Fibroblast of skin of scalp (primary cell): ENCODE data around the gene MELTF.

Experiments used
- DNase-seq: peaks from one replicate; pipeline ENCODE4 v3.0.0-alpha.2; 2013

Gene MELTF

DNA sequence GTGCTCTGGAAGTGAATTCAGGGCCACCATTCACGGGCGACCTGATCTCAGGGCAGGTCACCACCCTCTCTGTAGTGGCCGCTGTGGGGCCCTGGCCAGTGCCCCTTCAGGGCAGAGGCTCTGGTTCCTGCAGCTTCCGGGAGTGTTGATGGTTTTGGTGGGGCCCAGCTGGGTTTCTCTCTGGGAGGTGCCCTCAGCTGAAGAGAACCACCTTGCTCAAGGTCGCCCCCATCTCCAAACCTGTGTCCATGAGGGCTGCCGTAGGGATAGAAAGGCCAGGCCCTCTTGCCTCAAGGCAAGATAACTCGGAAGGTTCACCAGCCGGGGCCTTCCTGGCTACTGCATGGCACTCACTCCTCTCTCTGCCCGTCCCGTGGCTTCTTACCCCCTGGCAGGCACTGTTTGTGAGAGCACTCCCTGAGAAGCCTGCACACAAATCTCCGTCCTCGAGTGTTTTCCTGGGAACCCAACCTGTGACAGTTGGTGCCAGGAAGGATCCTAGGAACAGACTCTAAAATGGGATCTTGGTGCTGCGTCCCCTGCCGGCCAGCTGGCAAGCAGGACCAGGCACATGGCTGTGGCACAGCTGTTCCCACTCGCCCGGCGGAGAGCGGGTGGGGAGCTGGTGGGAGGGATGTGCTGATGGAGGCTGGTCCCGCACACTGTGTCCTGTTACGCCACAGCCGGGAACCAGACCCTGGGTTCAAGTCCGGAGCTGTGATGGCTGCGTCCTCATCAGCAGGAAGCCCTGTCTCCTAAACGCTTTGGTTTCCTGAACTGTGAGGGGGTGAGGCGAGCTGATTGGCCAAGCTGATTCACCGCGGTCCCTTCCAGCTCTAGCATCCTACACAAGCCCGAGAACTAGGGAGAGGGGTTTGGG lies 37.8 kb downstream of the MELTF start:
- DNase-seq: no peak

DNA sequence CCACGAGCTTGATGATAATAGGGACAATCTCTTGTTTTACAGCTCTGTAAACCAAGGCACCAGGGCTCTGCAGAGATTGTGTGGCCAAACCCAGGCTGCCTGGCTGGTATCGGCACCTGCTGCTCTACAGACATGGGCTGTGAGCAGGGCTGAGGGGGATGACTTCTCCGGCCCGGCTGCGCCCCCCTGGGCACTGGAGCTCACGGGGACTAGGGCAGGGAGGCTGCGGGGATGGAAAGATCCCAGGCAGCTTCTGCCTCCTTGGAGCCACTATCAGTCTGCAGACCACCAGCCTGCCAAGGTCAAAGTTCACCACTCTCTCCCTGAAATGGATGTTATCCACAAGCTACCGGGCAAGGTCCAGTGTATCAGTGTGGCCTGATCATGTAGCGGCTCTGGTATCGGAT lies 39.0 kb downstream of the MELTF start:
- DNase-seq: no peak

DNA sequence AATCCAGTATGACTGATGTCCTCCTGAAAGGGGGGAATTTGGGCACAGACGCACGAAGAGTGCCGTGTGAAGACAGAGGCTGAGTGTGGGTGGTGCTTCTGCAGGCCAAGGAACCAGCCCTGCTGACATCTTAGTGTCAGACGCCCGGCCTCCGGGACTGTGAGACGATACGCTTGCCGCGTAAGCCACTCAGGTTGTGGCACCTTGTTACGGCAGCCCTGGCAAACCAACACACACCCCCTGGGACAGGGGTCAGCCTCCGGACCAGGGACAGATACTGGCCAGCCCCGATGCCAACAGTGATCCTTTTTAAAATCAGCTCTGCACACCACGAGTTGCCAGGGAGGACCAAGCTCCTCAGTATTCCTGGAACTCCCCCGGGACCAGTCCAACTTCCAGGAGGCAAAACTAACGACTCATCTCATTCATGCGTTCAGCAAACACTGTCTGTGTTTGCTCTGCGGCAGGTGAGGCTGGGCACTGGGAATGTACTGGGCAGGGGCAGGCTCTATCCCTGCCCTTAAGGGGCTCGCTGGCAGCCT lies 39.8 kb downstream of the MELTF start:
- DNase-seq: peak; percentile 27

DNA sequence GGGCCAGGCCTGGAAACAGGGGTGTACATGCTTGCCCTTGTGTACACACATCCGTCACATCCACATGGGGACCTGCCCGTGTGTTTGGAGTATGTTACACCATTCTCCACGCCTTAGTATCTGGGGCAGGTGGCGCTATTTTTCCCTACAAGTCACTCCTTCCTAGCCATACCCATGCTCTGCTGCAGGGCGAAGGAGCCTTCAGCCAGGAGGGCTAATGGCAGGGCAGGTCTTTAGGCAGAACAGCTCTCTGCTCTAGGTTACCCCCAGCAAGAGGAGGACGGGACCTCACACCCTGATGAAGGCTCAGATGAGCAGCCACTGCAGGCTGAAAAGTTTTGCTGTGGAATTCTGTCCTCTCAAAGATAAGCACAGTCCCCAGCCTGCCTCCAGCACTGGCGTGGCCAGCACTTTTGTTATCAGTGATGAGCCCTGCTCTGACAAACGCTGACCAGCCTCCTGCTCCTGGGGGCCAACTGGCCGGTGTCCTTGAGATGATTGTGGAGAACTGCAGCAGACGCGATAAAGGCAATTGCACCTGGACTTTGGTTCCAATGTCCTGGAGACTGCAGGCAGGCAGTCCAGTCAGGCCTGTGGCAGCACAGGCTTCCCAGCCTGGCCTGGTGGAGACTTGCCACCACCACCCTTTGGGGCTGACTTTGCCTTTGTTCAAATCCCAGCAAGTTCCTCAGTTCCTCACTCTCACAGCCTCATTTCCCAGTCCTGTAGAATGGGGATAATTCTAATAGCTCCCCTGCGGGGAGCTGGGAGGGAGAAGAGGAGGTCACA lies 41.2 kb downstream of the MELTF start:
- no peak for DNase-seq

DNA sequence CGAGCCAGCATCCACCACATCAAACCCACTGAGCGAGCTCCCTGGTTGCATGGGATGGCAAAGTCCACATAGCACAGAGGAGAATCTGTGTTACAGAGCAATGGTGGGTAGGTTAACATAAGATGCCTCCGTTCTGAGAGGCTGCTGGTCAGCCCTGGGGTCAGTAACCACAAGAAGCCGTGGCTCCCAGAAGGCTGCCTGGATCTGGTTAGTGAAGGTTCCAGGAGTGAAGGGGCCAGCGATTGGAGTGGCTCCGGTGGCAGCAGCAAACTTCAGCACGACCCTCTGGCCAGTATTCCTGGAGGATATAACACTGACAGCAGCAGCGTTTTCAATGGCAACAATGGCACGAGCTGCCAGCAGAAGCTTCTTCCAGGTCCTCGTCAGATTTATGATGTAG lies 42.6 kb downstream of the MELTF start:
- DNase-seq: no peak

DNA sequence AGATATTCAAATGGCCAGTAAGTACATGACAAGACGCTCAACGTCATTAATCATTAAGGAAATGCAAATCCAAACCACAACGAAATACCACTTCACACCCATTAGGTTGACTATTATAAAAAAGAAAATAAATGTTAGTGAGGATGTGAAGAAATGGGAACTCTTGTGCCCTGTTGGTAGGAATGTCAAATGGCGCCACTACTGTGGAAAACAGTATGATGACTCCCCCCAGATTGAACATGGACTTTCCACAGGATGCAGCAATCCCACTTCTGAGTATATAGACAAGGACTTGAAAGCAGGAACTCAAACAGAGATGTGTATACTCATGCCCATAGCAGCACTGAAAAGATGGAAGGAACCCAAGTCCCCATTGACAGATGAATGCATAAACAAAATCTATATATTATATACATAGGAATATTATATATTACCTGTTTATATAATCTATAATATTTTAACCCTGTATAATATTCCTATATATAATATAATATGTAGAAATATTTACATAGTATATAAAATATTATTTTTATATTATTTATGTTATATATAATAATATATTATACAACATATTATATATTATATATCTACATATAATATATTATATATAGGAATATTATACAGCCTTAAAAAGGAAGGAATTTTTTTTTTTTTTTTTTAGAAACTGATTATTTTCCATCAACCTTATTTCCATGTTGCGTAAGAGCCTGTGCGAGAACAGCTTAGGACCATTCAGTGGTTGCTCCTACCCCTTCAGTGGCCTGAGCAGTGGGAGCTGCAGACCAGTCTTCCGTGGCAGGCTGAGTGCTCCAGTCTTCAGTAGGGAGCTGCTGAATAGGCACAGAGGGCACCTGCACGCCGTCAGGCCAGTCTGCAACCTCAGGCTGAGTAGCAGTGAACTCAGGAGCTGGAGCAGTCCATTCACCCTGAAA lies 43.4 kb downstream of the MELTF start:
- peak; percentile 15 for DNase-seq

DNA sequence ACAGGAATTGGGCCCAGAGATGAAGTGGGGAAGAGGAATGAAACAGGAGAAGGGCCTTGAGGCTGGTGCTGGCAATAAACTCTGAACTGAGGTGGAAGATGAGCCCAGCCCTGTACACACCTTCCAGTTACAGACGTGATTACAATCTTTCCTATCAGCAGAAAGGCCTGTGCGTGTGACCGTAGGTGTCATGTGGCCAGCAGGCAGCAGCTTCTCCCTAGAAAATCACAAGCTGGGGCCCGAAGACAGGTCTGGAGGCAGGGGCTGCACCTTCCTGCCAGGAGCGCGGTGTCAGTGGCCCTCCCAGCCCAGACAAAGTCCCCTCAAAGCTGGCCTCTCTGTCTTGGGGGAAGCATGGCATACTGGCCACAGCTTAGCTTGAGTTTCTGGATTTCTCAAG lies 44.3 kb downstream of the MELTF start:
- no peak for DNase-seq

DNA sequence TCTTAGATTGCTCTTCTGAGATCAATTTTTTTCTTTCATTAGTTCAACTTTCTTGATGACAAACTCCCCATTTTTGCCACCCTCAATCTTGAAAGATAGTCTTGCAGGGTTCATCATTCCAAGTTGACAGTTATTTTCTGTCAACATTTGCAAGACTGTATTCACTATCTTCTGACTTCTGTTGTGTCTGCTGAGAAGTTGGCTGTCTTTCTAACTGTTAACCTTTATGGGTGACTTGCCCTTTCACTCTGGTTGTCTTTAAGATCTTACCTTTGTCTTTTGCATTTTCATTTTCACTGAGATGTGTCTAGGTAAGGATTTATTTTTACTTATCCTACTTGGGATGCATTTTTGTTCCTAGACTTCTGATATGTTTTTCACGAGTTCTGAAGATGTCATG lies 46.4 kb downstream of the MELTF start:
- no peak for DNase-seq

DNA sequence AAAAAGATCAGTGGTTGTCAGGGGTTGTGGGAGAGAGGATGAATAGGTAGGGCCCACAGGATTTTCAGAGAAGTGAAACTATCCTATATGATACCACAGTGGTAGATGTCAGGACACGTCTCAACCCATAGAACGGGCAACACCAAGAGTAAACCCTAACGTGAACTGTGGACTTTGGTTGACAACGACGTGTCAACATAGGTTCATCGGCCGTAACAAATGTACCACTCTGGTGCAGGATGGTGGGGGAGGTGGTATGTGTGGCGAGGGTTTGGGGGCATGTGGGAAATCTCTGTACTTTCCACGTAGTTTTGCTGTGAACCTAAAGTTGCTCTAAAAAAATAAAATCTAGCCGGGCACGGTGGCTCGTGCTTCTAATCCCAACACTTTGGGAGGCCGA lies 48.0 kb downstream of the MELTF start:
- no peak for DNase-seq

DNA sequence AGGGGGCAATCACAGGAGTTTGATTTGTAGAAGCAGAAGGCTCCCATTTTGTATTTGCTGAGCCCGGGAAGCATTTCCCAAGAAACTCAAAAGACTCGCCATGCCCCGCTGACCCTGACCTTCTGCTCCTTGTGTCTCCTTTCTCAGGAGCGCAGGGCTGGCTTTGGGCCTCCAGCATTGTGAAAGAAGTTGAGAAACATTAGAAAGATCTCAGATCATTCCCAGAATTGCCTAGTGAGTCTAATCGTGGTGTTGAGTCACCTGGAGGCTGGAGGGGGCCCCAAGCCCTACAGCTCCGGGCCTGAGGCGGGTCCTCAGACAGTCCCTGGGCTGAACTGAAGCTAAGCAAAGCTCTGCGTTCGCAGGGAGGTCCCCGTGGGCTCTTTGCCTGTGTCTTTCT lies 50.1 kb downstream of the MELTF start:
- no peak for DNase-seq

DNA sequence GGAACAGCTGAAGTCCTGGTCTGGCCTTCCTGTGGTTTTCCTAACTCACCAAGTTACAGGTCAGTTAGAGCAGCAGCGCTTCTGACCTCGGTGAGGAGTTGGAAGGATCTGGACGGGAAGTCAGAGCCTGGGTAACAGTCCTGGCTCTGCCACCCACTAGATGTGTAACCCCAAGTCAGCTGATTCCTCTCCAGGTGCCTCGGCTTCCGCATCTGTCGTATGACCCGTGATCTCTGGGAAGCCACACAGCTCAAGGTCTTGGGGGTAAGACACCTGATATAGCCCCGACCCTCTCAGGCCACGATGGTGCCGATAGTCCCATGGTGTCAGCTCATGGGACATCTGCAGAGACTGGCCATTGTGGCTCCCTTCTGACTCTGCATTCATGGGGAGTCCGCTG lies 52.7 kb downstream of the MELTF start:
- DNase-seq: no peak

DNA sequence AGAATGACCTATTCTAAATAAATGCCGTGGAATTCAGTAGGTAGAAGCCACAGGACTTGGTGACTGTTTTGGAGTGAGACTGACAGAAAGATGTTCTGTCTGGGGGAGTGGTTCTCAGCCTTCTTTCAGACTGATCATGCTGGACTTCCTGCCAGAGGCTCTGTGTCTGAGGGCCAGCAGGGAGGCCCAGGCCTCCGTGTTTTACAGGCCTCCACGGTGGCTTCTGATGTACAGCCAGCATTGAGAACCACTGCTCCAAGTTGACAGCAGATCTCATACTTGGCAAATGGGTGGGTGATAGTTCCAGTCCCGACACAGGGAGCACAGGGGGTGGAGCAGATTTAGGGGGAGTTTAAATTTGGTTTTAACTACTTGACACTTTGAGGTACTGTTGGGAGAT lies 54.3 kb downstream of the MELTF start:
- no peak for DNase-seq

DNA sequence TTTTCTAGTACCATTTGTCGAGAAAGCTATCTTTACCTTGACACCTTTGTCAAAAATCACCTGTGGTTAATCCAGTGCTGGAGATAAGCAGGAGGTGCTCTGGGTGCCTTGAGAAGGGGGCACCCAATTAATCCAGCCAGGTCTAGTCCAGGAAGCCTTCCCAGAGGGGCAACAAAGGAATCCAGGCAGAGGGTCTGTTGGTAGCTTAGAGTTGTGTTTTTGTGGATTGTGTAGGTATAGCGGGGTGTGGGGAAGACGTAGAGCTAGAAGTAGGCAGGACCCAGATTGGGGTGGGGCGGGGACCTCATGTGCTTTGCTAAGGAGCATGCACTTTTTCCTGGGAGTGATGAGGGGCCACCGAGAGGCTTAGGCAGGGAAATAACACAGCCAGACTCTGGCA lies 55.0 kb downstream of the MELTF start:
- no peak for DNase-seq

DNA sequence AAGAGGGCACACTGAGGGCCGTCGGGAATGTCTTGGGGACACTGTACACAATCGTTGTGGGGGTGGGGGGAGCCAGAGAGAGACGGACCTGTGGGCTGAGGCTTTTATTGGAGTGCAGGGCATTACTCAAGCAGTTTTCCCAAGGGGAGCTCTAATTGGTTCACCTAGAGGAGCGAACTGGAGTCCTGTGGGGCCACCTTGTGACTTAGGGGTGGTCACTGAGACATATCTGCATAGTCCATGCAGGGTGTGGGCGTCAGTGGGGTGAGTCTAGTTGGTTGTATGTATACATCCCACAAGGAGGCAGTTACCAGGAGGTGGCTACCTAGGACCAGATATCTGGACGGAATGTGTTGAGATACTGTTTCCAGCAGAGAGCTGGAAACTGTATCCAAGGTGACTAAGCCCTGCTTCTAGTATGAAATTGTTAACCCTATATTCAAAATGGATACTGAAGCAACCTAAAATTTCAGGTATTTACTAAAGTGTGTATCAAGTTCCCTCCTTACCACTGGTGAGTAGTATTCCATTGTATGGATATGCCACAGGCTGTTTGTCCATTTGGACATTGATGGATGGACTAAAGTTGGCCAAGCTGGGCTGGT lies 58.4 kb downstream of the MELTF start:
- DNase-seq: no peak

DNA sequence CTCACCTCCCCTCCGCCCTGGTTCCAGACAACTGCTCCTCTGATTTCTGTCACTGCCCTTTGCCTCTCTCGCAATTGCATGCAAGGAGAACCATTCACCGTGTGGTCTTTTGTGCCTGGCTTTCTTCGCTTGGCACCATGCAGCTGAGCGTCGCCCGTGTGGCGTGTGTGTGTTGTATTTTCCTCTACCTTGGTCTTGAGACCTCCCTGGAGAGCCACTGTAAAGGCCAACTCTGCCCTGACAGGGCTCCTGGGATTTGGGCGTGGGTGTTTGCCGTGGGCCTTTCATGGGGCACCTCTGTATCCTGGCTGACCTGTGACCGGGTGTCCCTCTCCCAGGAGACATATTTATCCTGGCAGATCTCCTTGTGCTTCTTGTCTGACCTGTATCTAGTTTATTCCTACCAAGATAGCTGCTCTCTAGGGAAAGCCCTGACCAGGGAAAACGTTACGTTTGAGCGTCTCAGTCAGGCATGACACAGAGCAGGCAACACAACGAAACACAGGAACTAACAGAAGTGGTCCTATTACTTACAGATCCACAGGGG lies 59.0 kb downstream of the MELTF start:
- DNase-seq: no peak

DNA sequence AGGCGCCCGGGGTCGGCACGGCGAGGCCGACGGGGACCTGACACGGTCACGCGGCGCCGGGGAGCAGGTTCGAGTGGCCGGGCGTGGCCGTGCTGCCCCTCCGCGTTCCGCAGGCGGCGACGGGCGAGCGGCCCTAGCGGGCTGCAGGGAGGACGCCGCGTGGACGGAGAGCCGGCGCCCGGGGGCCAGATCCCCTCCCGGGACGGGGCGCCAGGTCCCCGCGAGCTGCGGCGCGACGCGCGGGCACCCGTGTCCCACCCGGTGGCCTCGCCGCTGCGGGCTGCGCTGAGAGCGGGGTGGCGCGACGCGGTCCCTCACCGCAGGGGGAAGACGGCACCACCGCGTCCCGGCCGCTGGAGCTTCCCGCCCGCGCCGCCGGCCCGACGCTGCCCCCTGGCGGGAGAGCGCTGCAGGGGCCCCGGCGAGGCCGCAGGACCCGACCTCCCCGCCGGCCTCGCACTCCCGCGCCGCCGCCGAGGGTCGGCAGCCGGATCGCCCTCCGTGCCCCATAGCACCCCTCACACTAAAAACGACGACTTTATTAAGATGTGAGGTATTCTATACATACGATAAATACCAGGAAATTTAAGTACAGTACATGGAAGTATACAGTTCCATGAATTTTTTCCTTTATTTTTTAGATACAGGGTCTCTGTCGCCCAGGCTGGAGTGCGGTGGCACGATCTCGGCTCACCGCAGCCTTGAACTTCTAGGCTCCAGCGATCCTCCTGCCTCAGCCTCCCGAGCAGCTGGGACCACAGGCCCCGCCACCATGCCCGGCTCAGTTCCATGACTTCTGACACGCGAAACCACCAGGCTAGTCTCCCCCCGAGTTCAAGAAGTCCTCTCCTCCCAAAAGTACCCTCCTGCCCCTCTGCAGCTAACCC lies 59.7 kb downstream of the MELTF start:
- DNase-seq: peak; percentile 49

DNA sequence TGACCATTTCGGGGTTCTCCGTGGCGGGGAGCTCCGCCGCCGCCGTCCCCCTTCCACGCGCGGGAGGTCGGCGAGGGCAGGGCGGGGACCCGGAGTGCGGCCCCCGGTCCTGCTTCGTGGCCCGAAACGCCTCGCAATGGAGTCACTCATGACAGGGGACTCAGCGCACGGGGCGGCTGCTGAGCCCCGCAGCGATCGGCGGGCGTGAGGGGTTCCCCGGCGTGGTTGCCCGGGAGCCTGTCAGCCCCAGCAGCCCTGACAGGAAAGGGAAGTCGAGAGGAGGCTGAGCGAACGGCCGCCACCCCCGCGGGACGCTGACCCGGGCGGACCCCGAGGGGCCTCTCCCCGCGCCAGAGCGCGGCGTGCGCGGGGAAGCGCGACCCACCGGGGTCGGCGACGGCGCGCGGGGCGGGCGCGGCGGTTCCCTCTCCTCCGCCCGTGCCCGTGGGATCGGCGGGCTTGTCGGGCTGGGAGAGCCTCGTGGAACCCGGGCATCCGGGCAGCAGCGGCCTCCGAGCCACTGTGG lies 60.4 kb downstream of the MELTF start:
- peak; percentile 9 for DNase-seq

DNA sequence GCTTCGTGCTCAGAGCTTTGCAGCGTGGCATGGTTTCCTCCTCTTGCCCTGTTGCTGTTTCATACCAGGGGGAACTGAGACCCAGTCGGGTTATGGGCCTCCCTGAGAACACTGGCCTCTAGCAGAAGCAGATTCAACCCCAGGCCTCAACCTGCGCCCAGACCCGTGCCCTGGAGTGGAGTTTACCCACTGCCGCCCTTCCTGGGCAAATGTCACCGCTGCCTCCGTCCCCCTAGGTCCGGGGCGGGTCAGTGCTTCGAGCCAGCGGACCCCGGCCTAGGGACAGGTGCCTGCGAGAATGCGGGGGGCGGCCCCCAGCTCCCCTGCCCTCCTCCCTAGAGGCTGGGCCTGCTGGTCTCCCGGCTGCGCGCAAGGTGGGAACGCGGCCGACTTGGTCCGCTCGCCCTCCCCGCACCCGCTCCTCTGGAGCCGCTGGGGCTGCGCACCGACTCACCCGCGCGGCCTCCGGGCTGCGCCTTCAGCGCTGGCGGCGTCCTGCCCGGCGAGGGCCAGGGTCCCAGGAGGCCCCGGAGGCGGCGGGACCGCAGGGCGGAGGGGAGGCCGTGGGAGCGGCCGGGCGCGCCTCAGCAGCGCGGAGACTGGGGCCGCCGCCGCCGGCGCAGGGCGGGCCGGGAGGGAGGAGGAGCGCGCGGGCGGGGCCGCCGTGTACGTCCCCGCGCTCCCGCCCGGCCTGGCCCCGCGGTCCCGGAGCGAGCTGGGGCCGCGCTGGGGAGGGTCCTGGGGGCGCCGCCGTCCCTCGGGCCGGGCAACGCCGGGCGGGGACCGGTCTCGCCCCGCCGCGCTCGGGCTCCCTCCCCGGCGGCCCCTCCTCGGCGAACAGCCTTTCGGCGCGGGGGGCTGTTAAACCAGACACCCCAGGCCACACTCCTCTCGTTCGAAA lies 61.1 kb downstream of the MELTF start, which contains the start of gene PIGZ:
Gene PIGZ (minus strand): TSS at position 601 of the 901 bp plus-strand sequence. CDS start 16,802 bp downstream, outside the sequence.
- DNase-seq: peak; percentile 29
